Large intestine (tissue), 3 donors: ENCODE data around the gene PTX4. TPM values are rescaled to one million over a fixed set of nuclear protein-coding genes. Genes with fewer than 3 reads are reported as not detected.

Experiments used
- DNase-seq, 2 donors: peaks; one replicate each; pipeline versions ENCODE4 v3.0.0 to v3.0.0-alpha.2; 2013
- H3K27ac ChIP-seq: one replicate; pipeline ENCODE4 v1.5.1; 2013; ENCODE audit warnings: low read length
- H3K27me3 ChIP-seq: 2 replicates; pipeline ENCODE4 v1.6.1; 2013; ENCODE audit warnings: low read length; ENCODE audit not compliant: control insufficient read depth, insufficient read depth
- H3K36me3 ChIP-seq: 2 replicates; pipeline ENCODE4 v1.6.1; 2013; ENCODE audit warnings: low read length; ENCODE audit not compliant: control insufficient read depth, insufficient read depth
- H3K4me1 ChIP-seq: one replicate; pipeline ENCODE4 v1.6.1; 2013; ENCODE audit warnings: low read length; ENCODE audit not compliant: control insufficient read depth, insufficient read depth
- H3K4me3 ChIP-seq: one replicate; pipeline ENCODE4 v1.5.1; 2013; ENCODE audit warnings: low read length
- H3K9me3 ChIP-seq: one replicate; pipeline ENCODE4 v1.6.1; 2013; ENCODE audit warnings: mild to moderate bottlenecking, low read depth, low read length, moderate library complexity; ENCODE audit not compliant: control insufficient read depth
- WGBS: methylation state at CpG from one replicate; pipeline ENCODE4 v1.1.5; 2013; ENCODE audit warnings: low lambda C conversion rate; ENCODE audit not compliant: insufficient coverage; 5-methylcytosine and 5-hydroxymethylcytosine counted together
- polyA plus RNA-seq: library from polyadenylated mRNA; unstranded; fragments of 120-200 nt; gene quantifications from one replicate; pipeline ENCODE4 v1.2.1, GENCODE V29; 2013

PTX4 gene
- polyA plus RNA-seq, 1 donor = 0.19 TPM

DNA sequence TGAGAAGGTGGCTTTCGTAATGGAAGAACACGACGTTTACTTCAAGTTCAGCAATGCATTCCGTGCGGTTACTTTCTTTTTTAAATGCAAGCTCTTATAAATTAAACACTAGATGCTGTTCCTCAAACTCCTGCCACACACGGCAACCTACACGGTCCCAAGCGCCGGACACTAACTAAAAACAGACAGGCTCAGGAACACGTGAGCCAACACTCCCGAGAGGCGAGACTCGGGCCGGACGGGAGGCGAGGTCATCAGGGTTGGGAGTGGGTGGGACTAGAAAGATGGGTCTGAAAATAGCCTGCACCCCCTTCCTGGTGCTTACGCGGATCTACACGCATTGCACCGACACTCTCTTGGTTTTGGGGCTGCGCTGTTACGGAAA, 20.3 kb downstream of the PTX4 start:
- no CpG with 5 or more reads among the region's 22 CpGs for WGBS
- H3K27me3 ChIP-seq = no peaks in the 10 kb centered on the region
- H3K4me1 ChIP-seq = peaks cover 11% of the 10 kb centered on the region
- peaks cover 14% of the 10 kb centered on the region for H3K36me3 ChIP-seq
- H3K27ac ChIP-seq = no peak overlapping the region
- H3K4me3 ChIP-seq = no peak overlapping the region
- no peak for DNase-seq
- no peaks in the 10 kb centered on the region for H3K9me3 ChIP-seq

DNA sequence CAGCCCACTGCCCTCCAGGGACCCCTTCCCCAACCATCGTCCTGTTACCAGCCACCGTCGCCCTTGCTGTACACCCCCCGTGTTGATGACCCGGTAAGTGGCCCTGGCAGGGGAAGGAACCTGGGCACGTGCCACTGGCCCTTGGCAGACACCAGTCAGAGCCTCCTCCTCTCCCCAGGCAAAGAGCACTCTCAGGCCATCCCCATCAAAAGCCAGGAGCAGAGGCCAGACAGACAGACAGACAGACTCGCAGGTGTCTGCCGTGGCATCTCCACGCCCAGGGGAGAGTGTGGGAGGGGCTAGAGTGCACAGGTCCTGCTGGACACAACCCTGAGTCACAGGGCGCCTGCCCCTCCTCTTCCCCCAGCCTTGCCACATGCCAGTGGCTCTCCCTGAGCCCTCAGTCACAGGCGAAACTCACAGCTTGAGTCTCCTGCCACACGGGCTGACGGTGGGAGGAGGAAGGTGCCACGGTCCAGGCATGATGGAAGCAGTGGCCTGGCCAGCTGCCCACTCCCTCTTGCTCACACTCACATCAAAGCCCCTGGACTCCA, 21.7 kb downstream of the PTX4 start:
- WGBS = no CpG with 5 or more reads among the region's 14 CpGs
- Histone ChIP-seq H3K27ac (no peak overlapping the region), H3K4me3 (no peak overlapping the region), H3K4me1 (peaks cover 4% of the 10 kb centered on the region), H3K36me3 (peaks cover 14% of the 10 kb centered on the region), H3K9me3 (no peaks in the 10 kb centered on the region), H3K27me3 (no peaks in the 10 kb centered on the region)
- DNase-seq = no peak

GRCh38 chr16:1466054-1466453, 22.7 kb downstream of the PTX4 start:
- Histone ChIP-seq H3K36me3 (peaks cover 14% of the 10 kb centered on the region), H3K4me3 (no peak overlapping the region)
- WGBS = 95% methylated on average over 4 of the region's 24 CpGs

GRCh38 chr16:1465567-1465915, 23.2 kb downstream of the PTX4 start:
- no peaks in the 10 kb centered on the region for H3K27me3 ChIP-seq
- no CpG with 5 or more reads among the region's 13 CpGs for whole genome bisulfite sequencing
- H3K9me3 ChIP-seq = peaks cover 5% of the 10 kb centered on the region
- no peak for DNase-seq
- no peak overlapping the region for H3K27ac ChIP-seq
- no peak overlapping the region for H3K4me3 ChIP-seq
- H3K4me1 ChIP-seq = no peaks in the 10 kb centered on the region
- peaks cover 20% of the 10 kb centered on the region for H3K36me3 ChIP-seq

More at GRCh38 chr16:1466054-1466453, 22.7 kb downstream of the PTX4 start:
- Histone ChIP-seq H3K27ac (no peak overlapping the region), H3K27me3 (no peaks in the 10 kb centered on the region), H3K9me3 (no peaks in the 10 kb centered on the region), H3K4me1 (no peaks in the 10 kb centered on the region)
- no peak for DNase-seq

DNA sequence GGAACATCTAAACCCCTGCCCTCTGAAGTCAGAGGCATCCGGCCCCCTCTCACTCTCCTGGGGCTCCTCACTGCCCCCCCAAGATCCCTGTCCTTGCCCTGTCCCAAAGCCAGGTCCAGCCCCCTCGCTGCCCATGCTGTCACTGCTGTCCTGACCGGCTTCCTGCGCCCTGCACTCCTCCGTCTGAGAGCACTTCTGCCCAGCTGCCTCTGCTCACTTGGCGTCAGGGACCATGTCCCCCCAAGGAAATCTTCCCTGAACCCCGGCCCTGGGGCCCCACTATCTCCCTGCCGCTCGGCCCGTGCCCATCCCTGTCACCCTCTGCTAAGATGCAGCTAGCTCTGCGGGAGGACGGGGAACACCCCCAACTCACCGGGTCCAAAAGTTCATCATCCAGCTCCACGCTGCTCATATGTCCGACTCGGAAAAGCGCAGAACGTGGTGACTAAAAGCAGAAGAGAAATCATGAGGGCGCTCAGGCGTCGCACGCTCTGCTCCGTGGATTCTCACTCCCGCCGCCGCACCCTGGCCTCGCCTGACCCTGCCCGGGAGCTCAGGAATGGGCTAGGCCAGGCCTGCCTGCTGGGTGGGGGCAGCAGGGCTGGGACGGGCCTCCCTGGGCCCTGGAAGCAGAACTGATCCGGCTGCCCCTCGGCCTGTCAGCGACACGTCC, 23.7 kb downstream of the PTX4 start:
- Histone ChIP-seq H3K36me3 (peaks cover 25% of the 10 kb centered on the region), H3K27me3 (no peaks in the 10 kb centered on the region), H3K4me3 (no peak overlapping the region), H3K27ac (no peak overlapping the region), H3K9me3 (peaks cover 6% of the 10 kb centered on the region), H3K4me1 (no peaks in the 10 kb centered on the region)
- WGBS = no CpG with 5 or more reads among the region's 33 CpGs
- DNase-seq = no peak

GRCh38 chr16:1464196-1464893, 24.4 kb downstream of the PTX4 start:
- Histone ChIP-seq H3K27ac (no peak overlapping the region), H3K4me1 (no peaks in the 10 kb centered on the region), H3K9me3 (peaks cover 6% of the 10 kb centered on the region), H3K36me3 (peaks cover 28% of the 10 kb centered on the region), H3K27me3 (no peaks in the 10 kb centered on the region), H3K4me3 (no peak overlapping the region)
- no CpG with 5 or more reads among the region's 41 CpGs for WGBS
- no peak for DNase-seq

DNA sequence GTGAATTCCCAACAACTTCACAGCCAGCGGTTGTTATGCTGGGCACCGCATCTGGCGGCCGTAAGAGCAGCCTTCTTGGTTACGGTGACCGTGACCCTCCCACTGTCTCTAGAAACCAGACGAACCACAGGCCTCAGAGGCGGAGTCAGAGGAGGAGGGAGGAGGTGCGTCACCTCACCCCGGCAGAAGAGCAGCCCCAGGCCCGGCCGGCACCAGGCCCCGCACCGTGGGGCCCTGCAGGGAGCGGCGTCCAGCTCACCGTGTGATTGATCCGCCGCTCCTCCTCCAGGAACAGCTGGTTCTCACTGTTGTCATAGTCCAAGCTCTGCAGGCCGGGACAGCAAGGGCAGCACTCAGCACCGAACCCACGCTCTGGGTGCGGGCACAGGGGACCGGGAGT, 27.6 kb downstream of the PTX4 start:
- Histone ChIP-seq H3K4me1 (no peaks in the 10 kb centered on the region), H3K27ac (no peak overlapping the region), H3K4me3 (no peak overlapping the region), H3K9me3 (peaks cover 6% of the 10 kb centered on the region), H3K36me3 (peaks cover 47% of the 10 kb centered on the region), H3K27me3 (no peaks in the 10 kb centered on the region)
- no peak for DNase-seq
- no CpG with 5 or more reads among the region's 24 CpGs for WGBS

DNA sequence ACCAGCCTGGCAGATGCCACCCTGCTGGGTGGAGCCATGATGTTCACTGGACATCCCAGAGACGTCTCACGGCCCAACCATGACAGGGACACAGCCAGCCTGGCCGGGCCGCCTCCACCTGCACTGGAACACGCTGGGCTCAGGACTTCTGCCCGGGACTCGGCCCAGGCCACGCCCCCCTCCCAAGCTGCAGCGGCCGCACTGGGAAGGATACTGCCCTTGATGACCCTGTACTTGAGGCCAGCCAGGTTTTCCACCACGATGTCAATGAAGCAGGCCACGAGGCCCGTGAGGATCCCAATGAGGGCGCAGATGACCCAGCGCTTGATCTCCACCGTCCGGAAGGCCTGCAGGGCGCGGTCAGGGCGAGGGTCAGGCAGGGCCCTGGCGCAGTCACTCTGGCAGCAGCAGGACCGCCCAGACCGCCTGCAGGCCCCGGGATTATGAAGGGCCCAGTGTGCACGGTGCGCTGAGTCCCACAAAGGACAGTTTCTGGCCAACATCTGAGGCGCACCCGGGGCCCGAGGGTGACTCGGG, 28.1 kb downstream of the PTX4 start:
- no CpG with 5 or more reads among the region's 30 CpGs for WGBS
- H3K4me1 ChIP-seq = no peaks in the 10 kb centered on the region
- H3K27me3 ChIP-seq = no peaks in the 10 kb centered on the region
- peaks cover 6% of the 10 kb centered on the region for H3K9me3 ChIP-seq
- no peak overlapping the region for H3K27ac ChIP-seq
- H3K4me3 ChIP-seq = no peak overlapping the region
- H3K36me3 ChIP-seq = peaks cover 51% of the 10 kb centered on the region
- no peak for DNase-seq

DNA sequence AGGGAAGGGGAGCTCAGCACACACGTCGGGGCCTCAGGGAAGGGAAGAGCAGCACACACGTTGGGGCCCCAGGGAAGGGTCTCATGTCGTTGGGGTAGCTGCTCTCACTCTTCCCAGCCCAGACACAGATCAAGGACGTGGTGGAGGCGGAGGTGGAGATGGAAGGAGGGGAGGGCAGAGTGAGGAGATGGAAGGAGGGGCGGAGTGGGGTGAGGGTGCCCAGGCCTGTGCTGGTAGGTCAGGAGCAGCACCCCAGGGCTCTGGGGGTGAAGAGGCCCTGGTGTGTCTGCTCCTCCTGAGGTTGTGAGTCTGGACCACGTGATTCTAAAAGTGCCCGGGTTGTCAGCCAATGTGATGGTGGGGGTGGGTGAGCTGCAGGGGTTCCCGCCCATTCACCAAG, 28.8 kb downstream of the PTX4 start:
- H3K27ac ChIP-seq = no peak overlapping the region
- H3K9me3 ChIP-seq = peaks cover 6% of the 10 kb centered on the region
- H3K36me3 ChIP-seq = peaks cover 58% of the 10 kb centered on the region
- WGBS = no CpG with 5 or more reads among the region's 10 CpGs
- H3K27me3 ChIP-seq = no peaks in the 10 kb centered on the region
- no peak for DNase-seq
- no peaks in the 10 kb centered on the region for H3K4me1 ChIP-seq
- H3K4me3 ChIP-seq = no peak overlapping the region

DNA sequence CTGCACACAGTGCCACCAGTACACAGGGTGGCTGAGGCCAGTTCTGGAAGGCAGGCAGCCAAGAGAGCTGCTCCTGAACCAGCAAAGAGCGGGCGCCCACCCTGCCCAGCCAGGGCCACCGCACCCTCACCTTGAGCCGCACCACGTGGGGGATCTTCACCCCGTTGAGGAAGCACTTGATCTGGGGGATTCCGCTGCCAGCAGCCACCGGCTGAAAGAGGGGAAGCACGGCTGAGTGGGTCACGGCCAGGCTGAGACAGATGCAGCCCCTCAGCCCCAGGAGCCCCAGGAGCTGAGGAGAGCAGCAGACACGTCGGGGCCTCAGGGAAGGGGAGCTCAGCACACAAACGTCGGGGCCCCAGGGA, 29.8 kb downstream of the PTX4 start:
- DNase-seq = no peak
- no CpG with 5 or more reads among the region's 14 CpGs for WGBS
- Histone ChIP-seq H3K36me3 (peaks cover 63% of the 10 kb centered on the region), H3K27ac (no peak overlapping the region), H3K9me3 (peaks cover 6% of the 10 kb centered on the region), H3K4me3 (no peak overlapping the region), H3K4me1 (no peaks in the 10 kb centered on the region), H3K27me3 (no peaks in the 10 kb centered on the region)
